Keratinocyte (primary cell): ENCODE measurements around the gene ZNF346. TPM values are rescaled to one million over a fixed set of nuclear protein-coding genes. Genes with fewer than 3 reads are reported as not detected.

ENCODE experiments used
- DNase-seq: peaks from one replicate; pipeline ENCODE4 v3.0.0-alpha.2; 2011; ENCODE audit warnings: low read depth, missing footprints, low spot score
- FAIRE-seq: peaks from 2 replicates; lab custom pipeline; 2011; peaks lifted over from hg19 to GRCh38; lab: Jason Lieb, UNC
- H2AFZ ChIP-seq: 2 replicates; pipeline ENCODE4 v1.6.0; 2012; ENCODE audit warnings: low read length, control low read depth, inconsistent platforms; ENCODE audit not compliant: control insufficient read depth
- H3K27ac ChIP-seq: 2 replicates; pipeline ENCODE4 v1.5.1; 2011; ENCODE audit warnings: low read length; ENCODE audit not compliant: control insufficient read depth, insufficient read depth
- H3K27me3 ChIP-seq: 3 replicates; pipeline ENCODE4 v1.6.0; 2011; ENCODE audit warnings: low read length; ENCODE audit not compliant: control insufficient read depth, insufficient read depth; ENCODE audit errors: extremely low read depth
- H3K36me3 ChIP-seq, 2 experiments: 2 replicates in 1 of 2; 3 replicates in 1 of 2; pipeline ENCODE4 v1.5.1; 2011; ENCODE audit warnings: low read length in 2 of 2, mild to moderate bottlenecking in 1 of 2; ENCODE audit not compliant: control insufficient read depth in 2 of 2, insufficient read depth in 2 of 2; ENCODE audit errors: extremely low read depth in 1 of 2
- H3K4me1 ChIP-seq: 3 replicates; pipeline ENCODE4 v1.5.1; 2011; ENCODE audit warnings: low read length; ENCODE audit not compliant: control insufficient read depth, insufficient read depth; ENCODE audit errors: extremely low read depth
- H3K4me2 ChIP-seq: 3 replicates; pipeline ENCODE4 v1.6.0; 2011; ENCODE audit warnings: low read depth, low read length; ENCODE audit not compliant: control insufficient read depth, insufficient read depth; ENCODE audit errors: extremely low read depth
- H3K4me3 ChIP-seq, 3 experiments: fragments of 200-600 bp in 1 of 3; sonication (generic) in 1 of 3; 2 replicates in 2 of 3; 3 replicates in 1 of 3; pipeline ENCODE4 v1.5.1; 2011 to 2016; ENCODE audit warnings: low read length in 3 of 3, mild to moderate bottlenecking in 3 of 3, control low read depth in 2 of 3, inconsistent platforms in 1 of 3, low read depth in 1 of 3, mixed read lengths in 1 of 3, mixed run types in 1 of 3, moderate library complexity in 1 of 3; ENCODE audit not compliant: control insufficient read depth in 2 of 3, insufficient read depth in 2 of 3; ENCODE audit errors: extremely low read depth in 1 of 3
- H3K79me2 ChIP-seq: 2 replicates; pipeline ENCODE4 v1.6.0; 2012; ENCODE audit warnings: low read length; ENCODE audit not compliant: control insufficient read depth, insufficient read depth
- H3K9ac ChIP-seq: 3 replicates; pipeline ENCODE4 v1.6.0; 2011; ENCODE audit warnings: low read length; ENCODE audit not compliant: control insufficient read depth, insufficient read depth; ENCODE audit errors: extremely low read depth
- H3K9me1 ChIP-seq: 3 replicates; pipeline ENCODE4 v1.6.0; 2011; ENCODE audit warnings: low read length; ENCODE audit not compliant: control insufficient read depth, insufficient read depth; ENCODE audit errors: extremely low read depth
- H3K9me3 ChIP-seq: 2 replicates; pipeline ENCODE4 v1.5.1; 2012; ENCODE audit warnings: low read depth, low read length; ENCODE audit not compliant: control insufficient read depth
- H4K20me1 ChIP-seq: 3 replicates; pipeline ENCODE4 v1.6.0; 2011; ENCODE audit warnings: low read length; ENCODE audit not compliant: control insufficient read depth, insufficient read depth; ENCODE audit errors: extremely low read depth
- CTCF ChIP-seq, 3 experiments: IDR thresholded peaks in 1 of 3; conservative IDR thresholded peaks in 1 of 3; optimal IDR thresholded peaks in 1 of 3; 2 replicates in 2 of 3; 3 replicates in 1 of 3; pipeline versions ENCODE3 to v1.5.1; 2011; ENCODE audit warnings: low read length in 3 of 3, mild to moderate bottlenecking in 3 of 3, moderate library complexity in 2 of 3, control low read depth in 1 of 3, inconsistent platforms in 1 of 3; ENCODE audit not compliant: insufficient read depth in 2 of 3; ENCODE audit errors: extremely low read depth in 1 of 3
- EZH2 ChIP-seq: IDR thresholded peaks from one replicate; pipeline ENCODE4 v1.6.1; 2012; ENCODE audit warnings: inconsistent platforms, mild to moderate bottlenecking, low read length, moderate library complexity
- dilution Hi-C: fragments of 300-500 bp; cut with MboI; formaldehyde crosslinking; loops from one replicate; pipeline ENCODE4 v1.7.0; 2020; ENCODE audit warnings: low sequenced_read_pairs; ENCODE audit not compliant: extremely low pct_ligation_motif_present
- polyA plus RNA-seq, 5 experiments: library from polyadenylated mRNA; depleted of rRNA in 3 of 5; stranded (reverse) in 3 of 5; stranded (forward) in 1 of 5; unstranded in 1 of 5; fragments of >200 nt; gene quantifications; 1 replicate in 1 of 5; 2 replicates in 3 of 5; 3 replicates in 1 of 5; pipeline versions ENCODE4 v1.2.1 to v1.2.3, GENCODE V29; 2011 to 2012; ENCODE audit warnings: missing spikeins in 2 of 5, low read depth in 1 of 5, low replicate concordance in 1 of 5

The ZNF346 gene
- polyA plus RNA-seq, 1 donor (not counting 4 experiments of a cell fraction or from before 2014, with no cell fraction given), result 9.5 TPM

- Histone ChIP-seq H3K79me2 (peaks cover 8% of the 10 kb centered on the region), H3K9me1 (no peaks in the 10 kb centered on the region), H3K4me1 (peaks cover 14% of the 10 kb centered on the region), H4K20me1 (no peaks in the 10 kb centered on the region), H3K9me3 (no peaks in the 10 kb centered on the region), H3K4me2 (peak overlapping the region; percentile 6), H3K9ac (no peak overlapping the region), H3K27me3 (no peaks in the 10 kb centered on the region), H2AFZ (no peak overlapping the region), H3K27ac (no peak overlapping the region), H3K36me3 (peaks cover 1 to 4% of the 10 kb centered on the region in 2 experiments), H3K4me3 (no peak overlapping the region)
- DNase-seq (no peak), FAIRE-seq (peak; percentile 79)
- TF ChIP-seq EZH2, result no peak
- TF ChIP-seq CTCF (optimal IDR thresholded peaks at IDR 0.05 in 1 of 3, IDR thresholded peaks at IDR 0.05 in 1 of 3, conservative IDR thresholded peaks at IDR 0.05 in 1 of 3; ENCODE audit: extremely low read depth in 1 of 3, insufficient read depth in 2 of 3, low read length in 3 of 3), result no peak
- dilution Hi-C loops, result no loop called here
These were observed 107.9 kb downstream of the ZNF346 start for GRCh38 chr5:177130211-177131018.

Other genes starting within 250 kb of the ZNF346 start
- 0.03 to 0.05 TPM in 2 of 3 replicates, not detected in the other for gene UNC5A, start 212.1 kb upstream of the ZNF346 start, polyA plus RNA-seq
- gene HK3, start 123.3 kb upstream of the ZNF346 start, polyA plus RNA-seq, result not detected in 3 replicates
- 15.7 to 29.0 TPM (median 22.5 TPM) in 3 replicates for gene UIMC1, start 15.9 kb upstream of the ZNF346 start, polyA plus RNA-seq
- gene FGFR4, start 64.2 kb downstream of the ZNF346 start, polyA plus RNA-seq, result 0.62 to 2.2 TPM (median 0.79 TPM) in 3 replicates
- 8.6 to 14.0 TPM (median 13.6 TPM) in 3 replicates for gene NSD1, start 111.1 kb downstream of the ZNF346 start, polyA plus RNA-seq